NCI-H446 (cell line): ENCODE data around the gene KCNQ1.

Experiments used
- DNase-seq, 2 experiments: peaks; one replicate each; lab custom pipeline; 2025; lab: John Stamatoyannopoulos, UW

The KCNQ1 gene

GRCh38 chr11:2508793-2509192, 64.0 kb downstream of the KCNQ1 start:
- DNase-seq: no peak

- no peak for DNase-seq
Observed at GRCh38 chr11:2509481-2510001, 64.7 kb downstream of the KCNQ1 start.

- DNase-seq: peak in 1 of 2 experiments; percentile 35
Observed at GRCh38 chr11:2510626-2511402, 66.0 kb downstream of the KCNQ1 start.

- no peak for DNase-seq
Observed at GRCh38 chr11:2511421-2512369, 66.9 kb downstream of the KCNQ1 start.

- no peak for DNase-seq
Observed at GRCh38 chr11:2512431-2513407, 67.9 kb downstream of the KCNQ1 start.

- no peak for DNase-seq
Observed at GRCh38 chr11:2513441-2513840, 68.6 kb downstream of the KCNQ1 start.

- no peak for DNase-seq
Observed at GRCh38 chr11:2515401-2516275, 70.8 kb downstream of the KCNQ1 start.

- no peak for DNase-seq
Observed at GRCh38 chr11:2516276-2517015, 71.6 kb downstream of the KCNQ1 start.

GRCh38 chr11:2517016-2517385, 72.2 kb downstream of the KCNQ1 start:
- DNase-seq: no peak

- DNase-seq: no peak
Observed at GRCh38 chr11:2517386-2518064, 72.7 kb downstream of the KCNQ1 start.

GRCh38 chr11:2518111-2518982, 73.5 kb downstream of the KCNQ1 start:
- DNase-seq: no peak

GRCh38 chr11:2518983-2519340, 74.2 kb downstream of the KCNQ1 start:
- no peak for DNase-seq

- DNase-seq: no peak
Observed at GRCh38 chr11:2519517-2519861, 74.7 kb downstream of the KCNQ1 start.

- no peak for DNase-seq
Observed at GRCh38 chr11:2519862-2520735, 75.3 kb downstream of the KCNQ1 start.

GRCh38 chr11:2520736-2521035, 75.9 kb downstream of the KCNQ1 start:
- DNase-seq: no peak

GRCh38 chr11:2521081-2521732, 76.4 kb downstream of the KCNQ1 start:
- DNase-seq: no peak
